RPMI8226 (cell line): ENCODE data around the gene ATP5F1D.

Source experiments
- DNase-seq: peaks from one replicate; pipeline ENCODE4 v3.0.0-alpha.2; 2015

Gene ATP5F1D

DNA sequence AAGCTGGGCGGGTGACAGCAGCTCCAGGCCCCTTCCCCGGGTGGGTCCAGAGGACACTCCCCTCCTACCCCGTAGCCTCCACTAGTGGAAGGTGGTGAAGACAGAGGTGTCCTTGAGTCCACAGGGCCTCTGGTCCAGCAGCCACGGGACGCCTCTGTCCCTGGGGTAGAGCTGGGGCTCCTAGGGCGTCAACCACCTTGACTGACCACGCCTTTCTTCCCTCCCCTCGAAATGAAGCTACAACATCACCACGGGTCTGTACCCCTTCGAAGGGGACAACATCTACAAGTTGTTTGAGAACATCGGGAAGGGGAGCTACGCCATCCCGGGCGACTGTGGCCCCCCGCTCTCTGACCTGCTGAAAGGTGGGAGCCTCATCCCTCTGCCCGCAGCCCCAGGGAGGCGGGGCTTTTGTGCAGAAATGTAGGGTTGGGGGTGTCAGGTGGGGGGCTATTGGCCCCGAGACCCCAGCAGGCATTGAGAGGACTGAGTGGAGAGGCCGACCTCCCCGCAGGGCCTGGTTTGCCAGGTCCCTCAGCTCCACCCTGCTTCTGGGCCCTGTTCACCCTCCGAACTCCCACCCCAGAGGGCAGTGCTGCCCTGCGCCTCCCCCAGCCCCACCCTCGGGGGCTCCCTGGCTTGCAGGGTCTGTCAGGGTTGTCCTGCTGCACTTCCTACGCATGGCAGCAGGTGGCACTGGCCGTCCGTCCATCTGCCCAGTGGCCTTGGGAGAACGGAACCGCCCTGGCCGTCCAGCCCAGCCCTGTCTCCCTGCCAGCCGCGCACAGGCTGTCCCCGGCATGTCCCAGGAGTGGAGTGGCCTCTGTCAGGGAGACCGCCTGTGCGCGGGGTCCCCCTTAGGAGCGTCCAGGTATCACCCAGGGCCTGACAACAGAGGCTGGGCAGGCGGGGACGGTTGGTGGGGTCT is 20.3 kb upstream of the ATP5F1D start:
- DNase-seq = no peak

DNA sequence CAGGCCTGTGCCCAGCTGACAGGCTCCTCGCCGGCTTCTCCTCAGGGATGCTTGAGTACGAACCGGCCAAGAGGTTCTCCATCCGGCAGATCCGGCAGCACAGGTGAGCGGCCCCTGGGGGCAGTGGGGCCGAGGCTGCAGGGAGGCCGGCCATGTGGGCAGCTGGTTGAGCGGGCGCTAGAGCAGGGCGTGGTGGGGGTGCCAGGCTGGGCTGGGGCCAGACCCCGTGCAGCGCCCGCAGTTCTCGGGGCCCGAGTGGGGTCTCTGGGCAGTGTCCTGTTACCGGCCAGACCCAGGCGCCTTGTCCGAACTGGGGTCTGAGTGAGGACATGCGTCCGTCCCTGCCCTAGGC is 19.7 kb upstream of the ATP5F1D start:
- DNase-seq = no peak

DNA sequence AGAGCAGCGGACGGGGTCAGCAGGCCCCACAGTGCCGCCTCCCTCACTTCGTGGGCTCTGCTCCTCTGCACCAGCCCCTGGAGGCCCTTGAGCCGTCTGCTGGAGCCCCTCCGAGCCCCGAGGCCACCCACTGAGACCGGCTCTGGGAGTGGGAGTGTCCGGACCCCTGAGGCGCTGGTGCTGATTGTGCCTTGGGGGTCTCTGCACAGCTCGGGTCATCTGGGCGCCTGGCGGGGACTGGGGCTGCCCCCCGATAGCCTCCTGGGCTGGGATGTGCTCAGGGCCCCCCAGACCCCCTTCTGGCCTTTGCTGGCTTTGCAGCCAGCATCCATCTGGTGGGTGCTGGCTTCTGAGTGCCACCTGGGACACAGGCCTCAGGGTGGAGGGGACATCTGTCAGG is 19.2 kb upstream of the ATP5F1D start:
- DNase-seq = no peak

DNA sequence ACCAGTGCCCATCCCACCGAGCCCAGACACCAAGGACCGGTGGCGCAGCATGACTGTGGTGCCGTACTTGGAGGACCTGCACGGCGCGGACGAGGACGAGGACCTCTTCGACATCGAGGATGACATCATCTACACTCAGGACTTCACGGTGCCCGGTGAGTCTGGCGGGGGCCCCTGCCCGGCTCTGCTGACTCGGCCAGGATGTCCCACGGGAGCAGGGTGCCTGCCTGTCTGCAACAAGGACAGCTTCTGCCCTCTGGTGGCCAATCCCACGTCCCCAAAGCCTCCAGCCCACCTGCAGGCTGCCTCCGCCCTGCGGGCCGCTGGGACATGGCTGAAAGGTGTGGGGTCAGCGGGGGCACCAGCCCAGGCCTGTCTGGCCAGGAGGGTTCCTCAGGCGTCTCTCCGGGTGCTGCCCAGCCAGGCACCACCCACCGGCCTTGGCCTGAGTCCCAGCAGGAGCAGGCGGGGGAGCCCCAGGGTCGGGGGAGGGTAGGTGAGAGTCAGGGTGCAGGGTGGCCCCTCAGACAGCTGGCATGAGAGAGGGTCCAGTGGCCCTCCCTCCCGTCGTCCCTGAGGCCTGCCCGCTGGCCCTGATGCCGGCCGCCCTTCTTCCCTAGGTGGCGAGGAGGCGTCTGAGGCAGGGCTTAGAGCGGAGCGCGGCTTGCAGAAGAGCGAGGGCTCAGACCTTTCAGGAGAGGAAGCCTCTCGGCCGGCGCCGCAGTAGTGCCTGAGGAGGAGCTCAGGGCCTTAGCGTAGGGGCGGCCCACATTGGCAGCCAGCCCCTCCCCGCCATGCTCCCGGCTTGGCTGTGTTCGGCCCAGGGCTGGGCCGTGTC is 18.3 kb upstream of the ATP5F1D start:
- DNase-seq = no peak

DNA sequence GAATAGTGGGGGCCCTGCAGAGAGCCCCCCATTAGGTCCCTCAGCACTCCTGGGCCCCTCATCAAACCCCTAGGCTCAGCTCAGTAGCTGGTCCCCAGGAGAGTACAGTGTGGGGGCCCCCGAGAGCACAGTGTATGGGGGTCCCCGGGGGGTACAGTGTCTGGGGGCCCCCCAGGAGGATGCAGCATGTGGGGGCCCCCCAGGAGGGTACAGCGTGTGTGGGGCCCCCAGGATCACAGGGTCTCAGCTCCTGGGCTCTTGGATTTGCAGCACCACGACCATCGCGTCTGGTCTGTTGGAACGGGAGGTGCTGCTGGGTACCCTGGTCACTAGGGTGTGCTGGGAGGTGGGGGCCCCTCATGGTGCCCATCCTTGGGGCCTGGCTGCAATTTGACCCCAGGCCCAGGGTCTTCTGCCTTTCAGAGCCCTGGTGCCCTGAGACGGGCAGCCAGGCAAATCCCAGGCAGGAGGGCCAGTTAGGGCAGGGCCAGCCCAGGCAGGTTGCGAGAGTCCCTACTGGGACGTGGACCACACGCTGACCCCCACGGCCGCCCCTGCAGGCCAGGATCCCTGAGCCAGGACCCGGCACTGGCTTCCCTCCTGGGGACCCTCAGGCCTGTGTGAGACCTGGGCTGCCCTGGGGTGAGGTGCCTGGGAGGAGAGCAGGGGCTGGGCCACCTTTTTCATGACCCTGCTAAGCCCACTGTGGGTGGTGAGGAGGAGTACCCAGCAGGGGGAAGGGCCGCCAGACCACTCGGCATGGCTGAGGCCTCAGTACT is 17.3 kb upstream of the ATP5F1D start:
- no peak for DNase-seq

DNA sequence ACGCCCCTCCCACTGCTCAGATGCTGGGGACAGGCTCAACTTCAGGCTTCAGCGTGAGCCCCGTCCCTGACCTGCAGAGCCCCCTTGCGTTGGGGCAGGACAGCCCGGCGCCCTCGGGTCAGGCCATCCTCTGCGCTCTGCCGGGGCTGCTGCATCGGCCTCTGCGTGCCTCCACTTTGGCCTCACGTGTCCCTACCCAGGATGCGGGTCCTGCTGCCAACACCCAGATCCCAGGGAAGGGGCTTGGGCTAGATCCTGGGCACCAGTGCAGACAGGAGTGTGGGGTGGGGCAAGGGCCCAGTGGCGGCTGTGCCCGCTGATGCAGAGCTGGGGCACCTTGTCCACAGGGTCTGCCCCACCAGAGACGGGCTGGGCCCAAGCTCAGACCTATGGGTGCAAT is 16.7 kb upstream of the ATP5F1D start:
- DNase-seq = no peak

DNA sequence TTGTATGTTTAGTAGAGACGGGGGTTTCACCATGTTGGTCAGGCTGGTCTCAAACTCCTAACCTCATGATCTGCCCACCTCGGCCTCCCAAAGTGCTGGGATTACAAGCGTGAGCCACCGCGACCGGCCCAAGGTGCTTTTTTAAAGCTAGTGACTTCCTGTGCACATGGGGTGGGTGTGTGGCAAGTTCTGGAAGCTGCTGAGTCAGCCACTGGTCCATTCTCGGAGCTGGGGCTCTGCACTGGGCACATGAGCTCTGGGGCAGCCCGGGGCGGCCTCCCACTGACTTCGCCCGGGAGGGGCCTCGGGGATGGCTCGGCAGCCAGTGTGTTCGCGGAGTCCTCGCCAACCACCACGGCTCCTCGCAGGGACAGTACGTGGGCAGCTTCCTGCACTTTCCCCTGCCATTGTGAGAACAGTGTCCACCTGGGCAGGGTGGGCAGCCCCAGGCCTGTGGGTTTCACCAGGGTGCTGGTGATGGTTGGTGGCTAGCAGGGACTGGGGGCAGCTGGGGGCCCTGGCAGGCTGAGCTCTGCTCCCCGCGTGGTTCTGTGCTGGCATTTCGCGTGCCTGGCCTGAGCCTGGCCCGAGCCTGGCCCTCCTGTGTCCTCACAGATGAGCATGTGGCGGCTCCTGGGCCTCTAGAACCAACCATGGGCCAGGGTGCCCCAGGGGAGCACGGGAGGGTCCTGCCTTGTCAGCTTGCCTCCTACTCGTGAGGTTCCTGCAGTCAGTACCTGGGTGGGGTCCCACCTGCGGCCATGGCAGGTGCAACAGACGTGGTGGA is 15.9 kb upstream of the ATP5F1D start:
- no peak for DNase-seq

DNA sequence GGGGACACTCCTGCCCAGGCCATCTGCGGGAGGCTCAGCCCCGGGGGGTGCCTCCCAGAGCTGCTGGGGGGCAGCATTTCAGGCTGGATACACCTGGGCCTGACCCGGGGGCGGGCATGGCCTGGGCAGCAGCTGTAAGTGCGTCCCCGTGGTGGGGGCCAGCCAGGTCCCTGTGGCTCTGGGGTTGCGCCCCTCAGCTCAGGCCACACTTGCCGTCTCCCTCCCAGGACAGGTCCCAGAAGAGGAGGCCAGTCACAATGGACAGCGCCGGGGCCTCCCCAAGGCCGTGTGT is 15.4 kb upstream of the ATP5F1D start:
- no peak for DNase-seq

DNA sequence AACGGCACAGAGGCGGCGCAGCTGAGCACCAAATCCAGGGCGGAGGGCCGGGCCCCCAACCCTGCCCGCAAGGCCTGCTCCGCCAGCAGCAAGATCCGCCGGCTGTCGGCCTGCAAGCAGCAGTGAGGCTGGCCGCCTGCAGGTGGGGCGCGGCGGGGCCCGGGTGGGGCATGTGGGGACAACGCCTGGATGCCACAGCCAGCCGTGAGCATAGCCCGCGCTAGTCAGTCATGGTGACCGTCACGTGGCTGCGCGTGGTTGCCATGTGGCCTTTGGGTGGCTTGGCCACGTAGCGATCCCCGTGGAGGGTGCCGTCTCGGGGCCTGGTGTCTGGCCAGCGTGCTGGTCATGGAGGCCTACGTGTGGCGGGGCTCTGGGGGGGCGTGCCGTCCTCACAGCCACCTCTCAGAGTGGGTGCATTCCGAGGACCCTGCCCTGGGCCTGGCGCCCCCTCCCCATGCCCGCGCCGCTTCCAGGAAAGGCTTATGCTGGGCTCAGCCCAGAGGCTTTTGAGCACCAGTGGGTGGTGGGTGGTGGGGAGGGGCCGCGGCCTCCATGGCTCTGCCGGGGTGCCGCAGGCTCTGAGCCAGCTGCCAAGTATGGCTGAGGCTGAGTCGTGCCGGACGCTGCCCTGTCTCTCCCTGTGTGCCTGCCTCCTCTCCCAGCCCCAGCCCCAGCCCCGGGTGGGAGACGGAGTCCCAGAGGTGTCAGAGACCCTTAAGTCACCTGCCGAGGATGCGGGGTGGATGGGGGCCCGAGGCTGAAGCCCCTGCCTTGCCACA is 14.8 kb upstream of the ATP5F1D start:
- no peak for DNase-seq

DNA sequence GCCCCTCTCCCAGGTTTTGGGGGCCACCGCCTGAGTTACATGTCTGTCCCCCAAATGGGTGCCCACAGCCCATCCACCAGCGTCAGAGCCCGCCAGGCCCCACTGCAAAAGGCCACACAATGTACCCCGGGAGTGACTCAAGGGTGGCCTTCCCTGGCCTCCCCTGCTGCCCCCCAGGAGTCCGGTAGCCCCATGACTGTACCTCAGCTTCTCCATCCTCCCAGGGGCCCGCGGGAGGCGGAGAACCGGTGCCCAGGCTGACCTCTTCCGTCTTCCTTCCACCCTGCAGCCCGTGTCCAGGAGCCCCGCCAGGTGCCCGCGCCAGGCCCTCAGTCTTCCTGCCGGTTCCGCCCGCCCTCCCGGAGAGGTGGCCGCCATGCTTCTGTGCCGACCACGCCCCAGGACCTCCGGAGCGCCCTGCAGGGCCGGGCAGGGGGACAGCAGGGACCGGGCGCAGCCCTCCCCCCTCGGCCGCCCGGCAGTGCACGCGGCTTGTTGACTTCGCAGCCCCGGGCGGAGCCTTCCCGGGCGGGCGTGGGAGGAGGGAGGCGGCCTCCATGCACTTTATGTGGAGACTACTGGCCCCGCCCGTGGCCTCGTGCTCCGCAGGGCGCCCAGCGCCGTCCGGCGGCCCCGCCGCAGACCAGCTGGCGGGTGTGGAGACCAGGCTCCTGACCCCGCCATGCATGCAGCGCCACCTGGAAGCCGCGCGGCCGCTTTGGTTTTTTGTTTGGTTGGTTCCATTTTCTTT is 14.1 kb upstream of the ATP5F1D start:
- DNase-seq = no peak

DNA sequence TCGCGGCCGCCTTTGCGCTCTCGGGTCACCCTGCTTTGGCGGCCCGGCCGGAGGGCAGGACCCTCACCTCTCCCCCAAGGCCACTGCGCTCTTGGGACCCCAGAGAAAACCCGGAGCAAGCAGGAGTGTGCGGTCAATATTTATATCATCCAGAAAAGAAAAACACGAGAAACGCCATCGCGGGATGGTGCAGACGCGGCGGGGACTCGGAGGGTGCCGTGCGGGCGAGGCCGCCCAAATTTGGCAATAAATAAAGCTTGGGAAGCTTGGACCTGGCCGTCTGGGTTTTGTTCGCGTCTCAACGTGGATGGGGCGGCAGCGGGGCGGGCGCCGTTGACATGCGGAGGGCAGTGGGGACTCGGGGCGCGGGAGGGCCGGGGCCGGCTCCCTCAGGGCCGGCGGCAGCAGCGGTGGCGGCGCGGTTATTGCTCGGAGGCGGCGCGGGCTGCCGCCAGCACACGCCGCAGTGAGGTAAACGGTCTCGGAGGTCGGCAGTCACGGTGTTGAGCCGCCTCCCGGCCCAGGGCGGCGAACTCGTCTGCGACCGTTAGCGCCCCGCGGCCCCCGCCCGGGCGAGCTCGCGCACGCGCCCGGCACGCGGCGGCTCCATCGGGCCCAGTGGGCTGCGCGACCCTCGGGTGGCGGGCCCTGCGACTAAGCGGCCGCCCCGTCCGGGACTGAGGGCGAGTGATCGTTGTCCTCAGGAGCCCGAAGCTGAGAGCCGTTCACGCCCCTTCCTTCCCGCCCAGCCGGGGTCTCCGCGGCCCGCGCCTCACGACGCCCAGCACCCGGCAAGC is 13.2 kb upstream of the ATP5F1D start:
- DNase-seq = no peak

DNA sequence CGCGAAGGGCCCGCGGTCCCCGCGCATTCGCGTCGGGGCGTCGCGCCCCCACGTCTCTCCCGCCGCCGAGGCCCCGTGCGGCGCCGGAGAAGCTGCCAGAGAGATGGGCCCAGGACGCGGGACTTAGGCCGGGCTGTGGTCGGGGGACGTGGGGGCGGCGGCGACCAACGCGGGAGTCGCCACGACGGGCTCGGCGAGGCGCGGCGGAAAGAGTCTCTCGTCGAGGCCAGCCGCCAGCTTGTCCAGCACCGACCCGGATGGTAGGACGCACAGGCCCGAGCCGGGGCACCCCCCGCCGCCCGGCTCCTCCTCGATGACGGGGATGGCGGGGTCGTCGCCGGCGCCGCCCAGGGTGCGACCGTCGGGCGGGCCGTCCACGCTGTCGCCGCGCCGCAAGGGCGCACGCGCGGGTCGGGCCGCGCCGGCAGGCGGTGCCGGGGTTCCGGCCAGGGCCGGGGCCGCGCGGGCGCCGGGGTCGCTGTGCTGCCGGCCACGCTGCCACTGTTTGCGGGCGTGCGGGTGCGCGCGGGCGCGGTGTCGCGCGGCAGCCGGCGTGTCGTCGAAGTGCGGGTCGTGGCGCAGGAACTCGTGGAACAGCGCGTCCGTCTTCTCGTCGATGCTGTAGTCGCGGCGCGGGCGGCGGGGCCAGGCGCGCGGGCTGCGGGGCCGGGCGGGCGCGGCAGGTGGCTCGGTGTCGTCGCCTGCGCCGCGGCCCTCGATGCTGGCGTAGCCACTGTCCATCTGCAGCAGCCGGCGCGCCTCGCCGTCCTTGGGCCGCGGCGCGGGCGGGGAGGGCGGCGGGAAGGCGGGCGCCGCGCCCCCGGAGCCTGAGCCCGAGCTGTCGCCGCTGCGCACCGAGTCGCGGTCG is 12.3 kb upstream of the ATP5F1D start:
- DNase-seq = no peak

DNA sequence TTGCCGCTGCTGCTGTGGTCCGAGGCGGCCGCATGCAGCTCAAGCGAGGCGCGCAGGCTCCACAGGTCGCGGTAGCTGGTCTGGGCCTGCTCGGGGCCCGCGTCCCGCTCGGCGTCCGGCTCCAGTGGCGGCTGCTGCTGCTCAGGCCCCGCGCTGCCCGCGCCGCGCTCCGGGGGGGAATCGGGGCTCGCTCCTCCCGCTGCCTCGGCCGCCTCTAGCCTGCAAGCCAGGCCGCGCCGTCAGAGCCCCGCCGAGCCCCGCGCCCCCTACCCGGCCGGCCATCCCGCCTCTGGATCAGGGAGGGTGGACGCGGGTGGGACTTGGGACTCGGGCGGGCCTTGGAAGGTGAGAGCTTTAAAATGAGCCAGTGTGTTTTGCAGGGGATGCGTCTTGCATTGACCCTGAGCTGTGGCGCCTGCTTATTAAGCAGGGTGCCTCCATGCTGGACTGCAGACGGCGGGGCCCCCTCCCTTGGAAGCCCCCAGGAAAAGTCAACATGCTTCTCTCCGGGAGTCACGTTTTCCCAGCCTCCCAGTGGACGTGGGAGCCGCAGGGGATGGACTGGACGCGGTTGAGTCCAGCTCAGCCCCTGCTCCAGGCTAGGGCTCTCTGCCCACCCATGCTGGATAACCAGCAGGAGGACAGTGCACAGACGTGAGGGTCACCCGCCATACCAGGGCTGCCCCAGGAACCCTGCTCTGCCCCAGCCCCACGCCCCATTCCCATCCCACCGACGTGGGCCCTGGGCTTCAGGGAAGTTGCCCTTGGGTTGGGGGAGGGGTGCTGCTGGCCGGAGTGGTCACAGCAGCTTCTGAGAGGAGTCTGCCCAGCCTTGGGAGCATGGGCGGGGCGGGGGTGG is 11.4 kb upstream of the ATP5F1D start:
- no peak for DNase-seq

DNA sequence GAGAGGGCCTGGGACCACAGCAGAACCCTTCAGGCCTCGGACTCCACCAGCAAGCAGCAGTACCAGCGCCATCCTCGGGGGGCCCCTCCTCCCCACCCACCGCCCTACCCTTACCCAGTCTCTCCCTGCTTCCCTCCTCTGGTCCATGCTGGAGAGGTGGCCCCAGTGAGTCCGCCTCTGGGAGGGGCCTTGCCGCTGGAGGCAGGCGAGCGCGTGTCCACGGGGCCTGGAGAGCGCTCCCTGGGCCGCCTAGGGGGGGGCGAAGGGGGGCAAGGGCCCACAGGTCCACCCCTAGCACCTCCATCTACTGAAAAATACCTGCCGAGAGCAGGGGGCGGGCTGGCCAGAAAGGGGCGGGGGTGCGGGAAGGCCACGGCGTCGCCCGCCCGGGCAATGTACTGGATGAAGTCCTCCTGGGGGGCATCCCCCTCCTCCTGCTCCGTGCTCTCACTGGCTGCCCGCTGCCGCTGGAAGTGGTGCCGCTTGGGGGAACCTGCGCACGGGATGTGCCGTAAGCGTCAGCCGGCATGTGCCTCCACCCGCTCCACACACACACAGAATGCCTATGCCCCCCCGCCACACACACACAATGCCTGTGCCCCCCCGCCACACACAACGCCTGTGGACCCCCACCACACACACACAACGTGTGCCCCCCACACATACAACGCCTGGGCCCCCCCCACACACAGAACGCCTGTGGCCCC is 10.6 kb upstream of the ATP5F1D start:
- no peak for DNase-seq

DNA sequence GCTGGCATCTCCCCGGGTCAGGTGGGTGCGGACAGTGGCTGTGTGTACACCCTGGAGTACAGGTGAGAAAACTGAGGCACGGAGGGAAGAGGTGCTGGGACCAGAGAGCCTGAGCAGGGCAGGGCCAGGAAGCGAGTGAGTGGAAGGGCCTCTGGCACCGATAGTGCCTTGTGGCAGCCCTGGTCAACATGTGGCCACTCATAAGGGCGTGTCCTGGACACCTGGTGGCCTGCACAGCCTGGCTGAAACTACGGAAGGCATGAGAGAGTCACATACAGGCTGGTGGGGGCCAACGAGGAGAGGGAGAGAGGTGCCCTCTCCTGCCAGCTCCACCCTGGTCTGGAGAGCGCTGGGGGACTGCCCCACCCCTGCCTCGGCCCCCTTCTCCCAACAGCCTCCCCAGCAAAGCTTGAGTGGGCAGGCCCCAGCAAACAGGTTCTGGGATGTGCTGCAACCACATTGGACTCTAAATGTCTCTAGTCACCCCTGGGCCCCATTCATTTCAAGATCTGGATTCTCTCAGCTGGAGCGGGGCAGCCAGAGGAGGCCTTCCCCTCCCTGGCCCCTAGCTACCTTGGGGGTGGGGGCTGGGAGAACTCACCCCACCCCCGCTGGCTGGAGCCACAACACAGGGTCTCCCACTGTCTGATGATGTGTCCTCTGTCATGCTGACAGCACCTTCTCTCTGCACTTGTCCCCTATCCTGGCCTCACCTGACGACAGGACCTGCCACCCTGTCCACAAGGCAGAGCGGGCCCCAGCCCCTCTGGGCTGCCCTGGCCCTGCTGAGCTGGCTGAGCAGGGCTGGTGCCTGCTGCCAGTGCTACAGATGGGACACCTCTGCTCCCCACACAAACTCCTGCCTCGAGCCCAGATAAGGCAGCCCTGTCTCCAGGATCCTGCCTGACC is 9.6 kb upstream of the ATP5F1D start:
- no peak for DNase-seq

DNA sequence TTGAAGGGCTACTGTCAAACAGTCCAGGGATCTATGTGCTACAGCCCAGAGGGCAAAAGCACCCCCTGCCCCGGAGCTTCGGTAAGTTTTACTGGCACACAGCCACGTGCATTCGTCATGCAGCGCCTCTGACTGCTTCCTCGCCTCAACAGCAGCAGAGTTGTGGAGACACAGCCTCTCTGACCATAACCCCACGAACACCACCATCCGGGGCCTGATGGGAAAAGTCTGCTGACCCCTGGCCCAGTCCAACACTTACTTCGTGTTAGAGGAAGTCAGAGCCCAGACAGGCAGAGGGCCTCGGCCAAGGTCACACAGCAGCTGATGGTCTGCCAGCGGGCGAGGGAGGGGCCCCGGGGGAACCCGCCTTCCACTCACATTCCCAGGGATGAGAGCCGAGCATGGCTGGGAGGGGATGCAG is 8.9 kb upstream of the ATP5F1D start:
- DNase-seq = no peak
